SK-N-DZ (cell line): ENCODE results near the gene TRDMT1.
"Not testable (repeated sequence)": the region's sequence is repeated elsewhere in the genome, so short reads cannot be mapped to it uniquely, and the experiment has no call there.

Experiments used
- DNase-seq: peaks from one replicate; pipeline ENCODE4 v3.0.0-alpha.2; 2015; ENCODE audit warnings: low spot score

The TRDMT1 gene

DNA sequence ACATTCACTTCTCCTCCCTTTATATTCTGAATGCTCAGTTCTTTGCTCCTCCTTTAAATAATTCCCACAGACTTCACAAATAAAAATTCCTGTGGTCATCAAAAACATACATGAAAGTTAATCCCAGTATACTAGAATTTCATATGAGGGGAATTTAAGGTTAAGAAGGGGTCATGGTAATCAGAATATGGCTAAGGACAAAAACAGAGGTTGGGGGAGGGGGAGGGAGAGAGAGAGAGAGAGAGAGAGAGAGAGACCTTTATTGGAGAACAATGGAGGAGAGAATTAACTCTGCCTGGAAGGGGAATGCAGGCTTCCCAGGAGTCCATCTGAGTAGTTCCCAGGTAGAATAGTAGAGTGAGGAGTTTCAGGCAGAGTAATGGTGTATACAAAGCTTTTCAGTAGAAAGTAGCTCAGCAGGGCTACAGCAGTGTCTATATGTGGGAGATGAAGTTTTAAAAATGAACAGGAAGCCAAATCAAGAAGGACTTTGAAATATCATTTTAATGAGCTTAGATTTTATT, 66.7 kb downstream of the TRDMT1 start:
- no peak for DNase-seq

DNA sequence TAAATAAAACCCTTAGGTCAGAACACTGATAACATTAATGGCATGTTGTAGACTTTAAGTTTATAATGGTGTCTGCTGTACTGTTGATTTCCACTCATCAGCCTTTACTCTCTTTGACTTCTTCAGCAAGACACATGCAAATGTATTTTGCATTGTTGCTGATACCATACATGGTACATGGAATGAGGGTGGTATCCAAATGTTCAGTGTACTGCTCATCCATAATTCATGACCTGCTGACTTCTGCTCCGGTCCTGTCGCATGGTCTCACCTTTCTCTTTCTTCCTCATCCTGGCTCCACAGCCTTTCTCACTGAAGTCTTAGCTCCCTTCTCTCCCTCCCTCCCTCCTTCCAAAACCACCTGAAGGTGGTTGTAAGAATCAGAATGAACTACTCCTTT, 67.2 kb downstream of the TRDMT1 start:
- DNase-seq, result no peak

DNA sequence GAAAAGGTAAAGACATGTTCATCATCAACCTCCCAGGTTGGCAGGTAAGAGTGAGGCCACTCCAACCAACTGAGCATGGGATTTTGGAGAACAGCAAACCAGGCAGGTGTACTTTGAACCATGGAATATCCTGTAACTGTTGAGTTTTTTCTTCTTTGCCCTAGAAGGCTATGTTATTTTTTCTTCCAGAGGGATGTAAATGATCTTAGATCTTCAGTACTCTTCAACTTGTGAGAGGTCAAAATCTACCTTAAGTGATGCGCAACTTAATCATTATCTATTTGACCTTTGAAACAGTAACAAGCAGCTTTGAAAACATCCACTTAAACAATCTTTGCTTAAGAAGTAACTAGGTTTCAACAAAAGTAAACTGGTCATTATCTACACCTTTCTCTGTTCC, 71.7 kb downstream of the TRDMT1 start, which contains the start of gene CUBN:
Gene CUBN, minus strand, starts transcription at position 71 of the 400 bp plus-strand sequence. Its CDS starts 46 bp downstream, at position 25.
- no peak for DNase-seq

DNA sequence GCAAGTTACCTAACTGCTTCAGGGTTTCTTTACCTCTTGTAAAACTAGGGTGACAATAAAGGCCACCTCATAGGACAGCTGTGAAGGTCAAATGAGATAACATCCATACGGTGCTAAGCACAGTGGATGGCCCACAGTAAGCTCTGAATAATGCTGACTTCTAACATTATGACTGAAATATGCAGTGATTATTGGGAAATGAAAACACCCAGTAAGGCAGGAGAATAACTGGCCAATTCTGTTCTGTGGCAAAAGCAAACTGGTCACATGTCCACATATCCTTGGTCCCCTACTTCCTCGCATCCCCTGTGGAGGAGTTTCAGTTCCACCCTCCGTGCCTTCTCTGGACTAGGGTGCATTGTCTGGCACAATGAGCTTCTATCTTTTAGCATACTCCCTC, 73.2 kb downstream of the TRDMT1 start:
- DNase-seq, result no peak

DNA sequence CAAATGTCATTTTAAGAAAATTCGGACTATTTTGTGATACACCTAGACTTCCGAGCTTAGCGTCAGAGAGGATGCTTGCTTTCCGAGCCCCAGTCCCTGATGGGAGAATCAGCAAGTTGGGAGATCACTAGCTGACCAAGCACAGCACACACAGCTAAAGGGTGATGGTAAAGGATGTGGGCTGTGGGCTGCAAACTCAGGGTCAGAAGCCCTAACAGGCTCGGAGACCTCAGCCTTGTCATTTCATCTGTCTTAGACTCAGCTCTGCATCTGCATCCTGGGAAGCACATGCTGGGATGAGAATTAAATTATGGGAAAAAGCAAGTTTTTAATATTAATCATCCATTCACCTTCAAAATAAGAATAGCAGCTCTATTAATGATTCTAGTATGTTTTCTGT, 75.1 kb downstream of the TRDMT1 start:
- no peak for DNase-seq

DNA sequence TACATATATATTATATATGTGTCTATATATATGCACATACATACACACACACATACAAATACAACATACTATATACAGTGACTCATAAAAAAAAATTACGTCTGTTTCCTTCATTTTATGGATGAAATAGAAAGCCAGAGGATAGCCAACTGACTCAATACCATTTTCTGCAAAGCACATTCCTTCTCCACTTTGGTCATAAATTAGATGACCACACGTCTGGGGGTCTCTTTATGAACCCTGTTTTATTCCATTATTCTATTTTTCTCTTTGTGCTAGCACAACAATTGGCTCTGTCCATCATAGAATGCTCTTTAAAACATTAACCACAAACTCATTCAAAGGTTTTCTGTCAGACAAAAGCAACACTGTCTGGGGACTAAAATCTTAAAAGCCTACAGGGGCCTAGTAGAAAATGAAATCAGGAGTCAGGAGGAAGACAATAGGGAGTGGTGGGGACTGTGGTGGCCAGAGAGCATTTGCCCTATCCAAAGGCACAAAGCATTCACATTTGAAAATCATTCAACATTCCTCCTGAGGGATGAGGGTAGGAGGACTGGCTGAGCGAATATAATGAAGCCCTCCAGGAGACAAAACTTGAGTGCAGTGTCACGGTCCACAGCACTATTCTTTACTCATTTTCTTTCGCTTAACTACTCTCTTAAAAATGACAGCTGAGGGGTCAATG, 76.1 kb downstream of the TRDMT1 start:
- no peak for DNase-seq

DNA sequence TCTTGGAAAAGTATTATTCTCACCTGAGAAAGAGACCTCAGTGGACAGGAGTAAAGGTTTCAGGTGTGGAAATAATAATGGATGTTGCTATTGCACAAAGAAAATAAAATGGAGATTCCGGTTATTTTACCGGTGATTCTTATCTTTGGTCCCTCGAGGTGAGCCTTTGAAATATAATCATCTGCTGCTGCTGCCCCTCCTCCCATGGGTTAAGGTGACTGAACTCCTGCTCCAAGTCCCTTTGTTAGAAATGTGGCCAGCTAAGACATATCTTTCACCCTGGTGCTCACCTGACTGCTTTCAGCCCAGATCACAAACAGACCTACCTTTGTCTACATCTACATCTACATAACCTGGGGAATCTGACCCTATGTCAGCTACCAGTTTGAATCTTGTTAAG, 77.5 kb downstream of the TRDMT1 start:
- DNase-seq, result no peak

DNA sequence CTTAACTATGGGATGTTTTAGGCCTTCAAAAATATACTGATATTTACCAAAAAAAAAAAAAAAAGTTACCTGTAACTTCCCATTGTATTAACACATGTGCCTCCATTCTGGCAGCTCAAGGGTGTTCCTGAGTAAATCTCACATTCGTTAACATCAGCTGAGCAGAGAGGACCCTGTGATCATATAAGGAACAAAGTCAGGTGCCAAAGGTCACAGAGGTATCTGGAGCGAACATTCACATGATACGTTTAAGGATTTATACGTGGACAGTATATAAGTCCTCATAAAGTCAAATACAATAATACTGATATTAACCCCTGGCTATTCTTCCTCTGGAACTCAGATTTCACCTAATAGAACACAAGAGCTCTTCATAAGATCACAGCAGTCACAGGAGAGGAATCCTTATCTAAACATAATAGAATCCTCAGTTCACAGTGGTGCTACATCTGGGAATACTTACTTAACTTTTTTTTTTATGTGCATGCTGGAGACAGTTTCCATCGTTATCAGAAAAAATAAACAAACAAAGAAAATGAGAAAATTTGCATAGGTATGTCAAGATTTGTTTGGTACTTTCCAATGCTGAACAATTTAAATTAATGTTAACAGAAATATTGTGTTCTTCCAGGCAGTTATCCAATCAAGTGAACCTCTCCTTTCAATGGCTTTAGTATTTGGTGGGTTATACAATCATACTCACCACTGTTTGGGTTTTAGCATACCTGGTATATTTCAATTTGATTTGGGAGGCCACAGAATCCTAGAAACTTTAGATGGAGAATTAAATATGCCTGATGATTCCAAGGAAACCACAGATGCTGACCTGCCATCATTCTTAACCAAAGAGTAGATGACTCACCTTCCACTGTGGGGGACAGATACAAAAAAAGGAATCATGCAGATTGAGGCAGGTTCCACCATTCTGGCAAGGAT, 78.5 kb downstream of the TRDMT1 start:
- DNase-seq, result no peak

DNA sequence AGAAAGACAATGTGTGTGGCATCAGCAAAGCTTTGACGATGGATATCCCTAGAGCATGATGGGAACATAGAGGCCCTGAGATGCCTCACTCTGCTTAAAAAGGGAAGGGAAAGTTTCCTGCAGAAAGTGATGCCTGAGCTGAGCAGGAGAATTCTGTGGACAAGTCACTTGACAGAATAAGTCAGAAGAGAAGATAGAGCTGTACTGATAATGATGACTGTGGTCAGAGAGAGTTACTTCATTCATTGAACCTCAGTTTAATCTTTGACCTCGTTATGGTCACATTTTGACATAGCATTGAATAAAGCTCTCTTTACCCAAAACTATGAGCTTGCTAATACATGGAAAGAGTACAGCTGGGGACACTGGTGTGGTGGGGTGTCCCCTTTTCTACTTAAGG, 79.4 kb downstream of the TRDMT1 start:
- DNase-seq, result no peak

DNA sequence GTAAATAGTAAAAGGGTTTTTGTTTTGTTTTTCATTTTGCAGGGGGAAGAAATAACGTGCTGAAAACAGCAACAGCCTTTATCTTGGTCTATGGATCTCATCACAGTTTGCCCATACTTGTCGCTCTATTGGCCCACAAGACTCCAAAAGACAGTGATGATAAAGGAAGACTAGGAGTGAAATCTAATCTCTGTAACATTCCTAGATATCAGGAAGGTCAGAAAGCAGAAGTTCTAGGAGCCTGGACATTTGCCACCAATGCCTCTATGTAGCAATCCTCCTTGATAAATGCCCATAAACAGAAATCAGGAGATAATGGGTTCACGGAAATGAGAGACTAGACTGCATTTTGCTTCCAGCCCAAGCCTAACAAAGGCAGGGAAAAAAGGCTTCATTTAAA, 80.8 kb downstream of the TRDMT1 start:
- DNase-seq, result no peak

DNA sequence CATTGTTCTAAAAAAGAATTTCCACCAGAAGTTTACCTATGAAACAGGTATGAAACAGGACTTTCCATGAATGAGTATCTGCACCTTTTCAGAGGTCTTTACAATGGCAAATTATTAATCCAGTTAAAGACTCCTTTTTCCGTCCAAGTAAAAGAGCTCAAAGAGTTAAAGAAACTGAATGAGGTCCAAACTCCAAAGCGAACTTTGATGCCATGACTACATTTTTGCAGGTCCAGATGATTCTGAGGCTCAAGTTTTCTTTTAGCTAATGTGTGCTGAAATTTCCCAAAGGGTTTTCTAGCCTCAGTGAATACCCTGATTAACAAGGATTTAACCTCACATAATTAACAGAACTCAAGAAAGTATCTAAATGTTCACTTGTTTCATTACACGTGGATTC, 81.6 kb downstream of the TRDMT1 start:
- DNase-seq, result no peak

DNA sequence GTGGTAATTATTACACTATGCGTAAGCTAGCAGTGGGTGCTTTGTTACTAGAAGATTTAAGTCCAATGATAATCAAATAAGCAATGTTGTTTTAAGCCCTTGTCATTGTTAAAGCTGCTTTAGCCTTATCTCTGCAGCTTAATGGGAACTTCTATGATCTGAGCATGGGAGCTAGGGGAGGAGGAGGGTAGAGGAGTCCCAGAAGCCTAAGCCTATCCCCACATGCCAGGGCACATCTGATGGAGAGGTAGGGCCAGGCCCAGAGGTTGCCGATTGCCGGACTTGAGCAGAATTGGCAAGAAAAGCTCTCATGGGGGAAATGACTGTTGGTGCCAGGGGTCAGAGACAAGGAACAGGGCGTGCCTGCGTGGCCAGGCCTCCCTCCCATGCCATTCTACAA, 85.3 kb downstream of the TRDMT1 start:
- DNase-seq, result peak; percentile 22

DNA sequence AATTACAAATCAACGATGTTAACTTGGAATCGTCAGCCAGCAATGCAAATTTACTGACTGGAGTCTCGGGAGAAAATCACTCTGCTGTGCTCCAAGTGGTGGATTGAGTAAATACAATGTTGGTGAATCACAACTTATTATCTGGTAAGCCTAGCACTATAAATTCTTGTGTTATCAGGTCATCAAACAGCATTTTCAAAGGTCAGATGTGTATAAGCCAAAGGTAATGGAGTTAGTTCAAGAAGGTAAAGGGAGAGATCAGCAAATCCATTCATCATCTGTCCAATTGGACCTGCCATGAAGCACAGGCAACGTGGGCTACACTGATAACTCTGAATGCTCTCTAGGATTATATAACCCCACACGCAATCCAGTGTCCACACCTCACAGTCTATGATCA, 85.8 kb downstream of the TRDMT1 start:
- peak; percentile 58 for DNase-seq

DNA sequence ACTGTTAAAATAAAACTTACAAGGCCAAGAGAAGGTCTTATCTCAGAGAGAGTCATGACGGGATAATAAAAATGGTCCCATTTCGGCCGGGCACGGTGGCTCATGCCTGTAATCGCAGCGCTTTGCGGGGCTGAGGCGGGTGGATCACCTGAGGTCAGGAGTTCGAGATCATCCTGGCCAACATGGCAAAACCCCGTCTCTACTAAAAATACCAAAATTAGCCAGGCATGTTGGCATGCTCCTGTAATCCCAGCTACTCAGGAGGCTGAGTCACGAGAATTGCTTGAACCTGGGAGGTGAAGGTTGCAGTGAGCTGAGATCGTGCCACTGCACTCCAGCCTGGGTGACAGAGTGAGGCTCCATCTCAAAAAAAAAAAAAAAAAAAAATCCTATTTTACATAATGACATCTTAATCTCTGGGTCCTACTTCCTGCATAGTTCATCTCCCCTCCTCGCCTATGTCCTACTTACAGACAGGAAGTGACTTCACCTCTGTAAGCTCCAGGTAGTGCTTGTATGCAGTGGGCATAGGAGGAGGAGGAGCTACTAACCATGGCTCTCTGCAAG, 86.5 kb downstream of the TRDMT1 start:
- DNase-seq, result not testable (repeated sequence)

DNA sequence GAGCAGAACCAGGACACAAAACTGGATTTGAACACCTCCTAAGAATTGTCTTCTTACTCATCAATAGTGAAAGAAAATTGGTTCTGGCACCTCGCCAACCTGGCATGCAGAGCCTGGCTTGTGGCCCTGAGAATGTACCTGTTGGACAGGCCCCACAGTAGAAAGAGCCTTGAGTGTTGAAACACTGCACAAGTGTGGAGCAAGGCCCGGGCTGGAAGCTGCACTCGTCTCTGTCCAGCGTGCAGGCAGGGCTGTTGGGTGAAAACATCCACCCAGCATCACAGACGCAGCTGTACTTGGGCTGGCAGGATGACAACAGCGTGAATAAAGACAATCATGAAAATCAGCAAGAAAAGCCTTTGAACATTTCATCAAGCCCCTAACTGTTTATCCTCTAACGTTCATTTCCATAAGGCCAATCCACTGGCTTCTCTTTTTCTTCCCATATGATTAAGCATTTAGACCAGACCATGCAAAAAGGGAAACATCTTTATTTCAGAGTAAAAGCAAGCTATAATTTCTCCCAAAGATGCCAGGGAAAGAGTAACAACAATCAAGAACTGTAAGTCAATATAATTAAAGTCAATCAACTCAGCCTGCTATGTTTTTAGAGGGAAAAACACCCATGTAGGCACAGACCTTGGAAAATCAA, 87.5 kb downstream of the TRDMT1 start:
- DNase-seq, result no peak

DNA sequence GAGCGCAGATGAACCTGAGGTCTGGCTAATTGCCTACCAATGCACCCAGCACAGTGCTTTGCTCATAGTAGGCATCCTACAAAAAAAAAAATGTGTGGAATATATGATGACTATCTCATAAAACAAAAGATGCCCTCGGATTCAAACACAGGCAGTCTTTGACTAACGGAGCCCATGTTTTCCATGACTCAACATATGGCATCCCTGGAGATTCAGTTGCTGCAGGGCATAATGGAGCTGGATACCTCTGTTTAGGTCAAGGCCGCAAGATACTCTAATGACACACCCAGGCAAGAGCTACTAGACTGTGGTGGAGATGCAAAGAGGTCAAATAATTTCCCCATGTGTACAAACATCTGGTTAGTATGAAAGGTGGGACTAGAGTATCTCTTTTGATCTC, 88.1 kb downstream of the TRDMT1 start:
- no peak for DNase-seq

DNA sequence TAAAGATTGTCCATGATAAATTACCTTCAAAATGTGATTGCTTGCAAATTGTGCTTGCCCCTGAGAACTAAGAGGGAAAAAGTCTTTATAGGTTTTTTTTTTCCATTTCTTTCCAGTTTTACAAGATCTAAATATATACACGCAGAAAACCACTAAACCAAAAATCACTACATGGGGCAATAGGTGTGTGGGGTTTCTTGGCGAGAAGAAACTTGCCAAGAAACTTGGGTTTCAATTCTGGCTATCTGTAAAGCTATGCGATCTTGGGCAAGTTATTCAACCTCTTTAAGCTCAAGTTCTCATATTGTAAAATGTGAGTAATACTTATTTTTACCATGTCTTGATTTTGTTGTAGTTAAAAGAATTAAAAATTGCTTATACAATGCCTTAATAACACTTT, 88.9 kb downstream of the TRDMT1 start:
- DNase-seq, result no peak

DNA sequence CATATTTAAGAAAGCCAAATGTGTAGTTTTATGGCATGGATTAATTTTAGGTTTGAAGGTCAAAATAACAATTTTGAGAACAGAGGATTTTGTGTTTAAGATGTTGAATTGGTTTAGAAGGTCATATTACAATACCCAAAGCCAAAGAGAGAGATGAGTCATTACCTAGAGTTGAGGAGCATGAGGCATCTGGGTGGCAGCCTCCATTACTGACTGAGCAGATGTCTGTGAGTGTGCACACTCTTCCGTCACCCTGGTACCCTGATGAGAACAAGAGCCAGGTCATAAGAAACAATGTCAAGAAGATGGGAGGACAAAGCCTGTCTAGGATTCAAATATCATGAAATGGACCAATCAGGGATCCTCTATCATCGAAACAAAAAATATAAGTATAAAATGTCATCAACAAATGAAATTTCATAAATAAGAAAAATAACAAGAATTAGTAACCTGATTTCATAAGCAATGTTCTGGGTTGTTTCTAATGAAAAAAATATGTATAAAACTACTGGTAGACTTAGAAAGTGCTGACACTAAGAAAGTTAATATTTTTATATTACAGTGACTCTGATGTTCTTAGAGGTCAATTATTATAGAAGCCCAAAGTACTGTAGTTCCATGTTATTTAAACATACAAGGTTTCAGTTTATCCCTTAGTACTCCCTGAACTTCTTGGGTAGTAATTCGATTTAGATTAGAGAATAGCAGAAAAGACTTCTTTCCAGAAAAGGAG, 91.8 kb downstream of the TRDMT1 start:
- no peak for DNase-seq

DNA sequence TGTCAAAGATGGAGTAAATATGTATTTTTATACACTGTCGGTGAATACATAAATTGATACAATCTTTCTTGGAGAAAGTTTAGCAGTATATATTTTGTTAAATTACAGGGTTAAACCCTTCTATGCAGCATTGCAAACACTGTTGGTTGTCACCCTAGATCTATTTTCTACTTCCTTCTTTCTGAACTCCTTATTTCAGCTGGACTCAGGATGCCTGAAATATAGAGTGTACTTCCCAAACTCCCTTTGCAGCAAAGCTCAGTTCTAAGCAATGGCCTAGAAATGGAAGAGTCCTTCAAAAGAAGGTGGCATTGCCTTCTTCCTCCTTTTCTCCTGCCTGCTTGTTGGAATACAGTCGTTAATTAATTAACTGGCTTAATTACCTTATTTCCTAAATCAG, 92.4 kb downstream of the TRDMT1 start:
- no peak for DNase-seq

DNA sequence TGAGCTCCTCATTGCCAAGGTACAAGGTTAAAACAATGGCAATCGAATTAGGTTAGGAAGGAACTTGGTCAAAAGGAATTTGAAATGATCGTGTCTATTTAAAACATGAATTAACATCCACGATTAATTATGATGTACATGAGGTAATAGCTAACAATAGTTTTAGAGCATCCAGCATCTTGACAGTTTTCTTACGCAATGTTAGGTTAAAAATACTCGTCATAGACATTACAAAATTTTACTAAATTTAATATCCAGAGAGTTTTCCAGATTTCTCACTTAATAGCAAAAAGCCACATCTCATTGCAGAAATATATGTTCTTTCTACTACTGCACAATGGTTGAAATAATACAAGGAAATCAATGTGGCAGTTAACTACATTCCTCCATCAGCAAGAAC, 94.5 kb downstream of the TRDMT1 start:
- no peak for DNase-seq

DNA sequence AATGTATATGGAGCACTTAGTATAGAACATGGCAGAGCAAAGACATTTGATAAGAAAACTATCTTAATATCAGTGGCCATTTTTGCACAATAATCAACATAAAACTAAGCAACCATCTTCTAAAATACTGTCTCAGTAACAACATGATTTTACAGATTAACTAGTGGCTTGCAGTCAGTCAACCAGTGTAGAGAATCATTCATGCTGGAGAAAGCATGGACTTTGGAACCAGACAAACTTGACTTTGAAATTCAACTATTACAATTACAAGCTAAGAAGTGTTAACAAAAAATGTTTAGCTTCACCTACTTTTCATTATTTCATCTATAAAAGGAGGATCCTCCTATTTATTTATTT, 99.6 kb downstream of the TRDMT1 start:
- no peak for DNase-seq
